ENCODE data around the gene PRPF38B. TPM values are rescaled to one million over a fixed set of nuclear protein-coding genes. Genes with fewer than 3 reads are reported as not detected.

Gene PRPF38B
- total RNA-seq, 2 donors from 2014 or later: 27.3 to 29.8 TPM

DNA sequence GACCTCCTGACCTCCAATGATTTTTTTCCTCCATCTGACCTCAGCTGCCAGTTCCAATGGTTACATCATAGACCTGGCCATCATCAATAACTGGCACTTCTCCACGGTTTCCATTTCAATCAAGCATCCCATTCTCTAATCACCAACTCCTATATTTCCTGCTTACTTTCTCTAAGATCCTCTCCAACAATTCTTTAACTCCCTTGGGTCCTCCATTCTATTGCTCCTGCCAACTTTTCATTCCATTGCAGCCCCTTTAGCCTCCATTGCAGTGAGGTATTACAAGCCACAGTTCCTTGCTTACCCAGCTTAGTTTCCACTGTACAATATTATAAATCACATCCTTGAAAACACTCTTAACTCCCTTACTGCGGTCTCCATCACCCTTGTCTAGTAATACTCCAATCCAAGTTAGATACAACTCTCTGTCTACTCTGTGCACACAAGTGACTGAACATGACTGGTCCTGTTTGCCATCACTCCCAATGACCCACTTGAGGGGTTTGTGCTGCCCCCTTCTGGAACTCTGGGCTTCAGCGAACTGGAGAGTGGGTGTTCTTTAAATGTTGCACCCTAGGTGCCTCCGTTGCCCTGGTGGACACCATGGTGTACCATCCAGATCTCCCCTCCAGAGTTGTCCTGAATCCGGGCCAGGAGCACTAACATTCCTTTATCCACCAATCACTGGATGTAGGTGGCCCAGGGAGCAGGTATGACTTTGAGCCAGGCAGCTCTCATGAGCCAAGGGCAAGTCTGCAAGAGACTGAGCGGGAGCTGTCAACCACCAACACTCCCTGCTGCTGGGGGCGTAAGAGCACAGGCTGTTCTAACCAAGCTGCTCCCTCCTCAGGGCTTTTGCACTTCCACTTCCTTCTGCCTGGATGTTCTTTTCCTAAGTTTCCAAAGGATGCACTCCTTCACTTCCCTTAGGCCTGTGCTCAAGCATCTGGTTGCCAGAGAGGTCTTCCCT, 16.9 kb downstream of the PRPF38B start:
- intact Hi-C loops (cut with DNase I): no loop called here
- no peak for DNase-seq (ENCODE audit: low spot score)

- no peak for DNase-seq (ENCODE audit: low spot score)
- intact Hi-C loops (cut with DNase I): no loop called here
These were observed 20.6 kb downstream of the PRPF38B start, which contains the start of gene FNDC7 for GRCh38 chr1:108712606-108713150. TSS of gene FNDC7 (plus strand) at chr1:108712908. CDS start at chr1:108712934, 26 bp downstream.

DNA sequence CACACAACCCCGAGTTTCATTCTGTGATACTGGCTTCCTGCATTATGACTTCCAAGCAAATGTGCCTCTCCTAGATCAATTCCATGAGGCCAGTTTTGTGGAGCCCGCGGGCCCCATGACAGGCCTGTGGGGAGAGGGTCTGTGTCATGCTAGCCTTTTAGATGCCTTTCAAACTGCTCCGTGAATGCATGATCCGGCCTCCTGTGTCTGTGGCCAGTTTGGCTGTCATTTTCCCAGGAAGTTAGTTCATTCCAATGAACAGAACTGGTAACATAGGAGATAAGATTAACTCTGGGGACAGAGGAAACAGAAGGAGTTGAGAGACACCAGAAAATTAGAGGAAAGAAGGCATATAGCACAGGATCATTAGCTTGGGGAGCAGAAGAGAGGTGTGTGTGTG, 23.8 kb downstream of the PRPF38B start:
- intact Hi-C loops (cut with DNase I): no loop called here

GRCh38 chr1:108716437-108717230, 24.5 kb downstream of the PRPF38B start:
- DNase-seq (ENCODE audit: low spot score): no peak
- intact Hi-C loops (cut with DNase I): no loop called here

More for the DNA sequence above, 23.8 kb downstream of the PRPF38B start:
- no peak for DNase-seq (ENCODE audit: low spot score)

- intact Hi-C loops (cut with DNase I): no loop called here
- no peak for DNase-seq (ENCODE audit: low spot score)
These were observed 25.7 kb downstream of the PRPF38B start for GRCh38 chr1:108717774-108718316.

DNA sequence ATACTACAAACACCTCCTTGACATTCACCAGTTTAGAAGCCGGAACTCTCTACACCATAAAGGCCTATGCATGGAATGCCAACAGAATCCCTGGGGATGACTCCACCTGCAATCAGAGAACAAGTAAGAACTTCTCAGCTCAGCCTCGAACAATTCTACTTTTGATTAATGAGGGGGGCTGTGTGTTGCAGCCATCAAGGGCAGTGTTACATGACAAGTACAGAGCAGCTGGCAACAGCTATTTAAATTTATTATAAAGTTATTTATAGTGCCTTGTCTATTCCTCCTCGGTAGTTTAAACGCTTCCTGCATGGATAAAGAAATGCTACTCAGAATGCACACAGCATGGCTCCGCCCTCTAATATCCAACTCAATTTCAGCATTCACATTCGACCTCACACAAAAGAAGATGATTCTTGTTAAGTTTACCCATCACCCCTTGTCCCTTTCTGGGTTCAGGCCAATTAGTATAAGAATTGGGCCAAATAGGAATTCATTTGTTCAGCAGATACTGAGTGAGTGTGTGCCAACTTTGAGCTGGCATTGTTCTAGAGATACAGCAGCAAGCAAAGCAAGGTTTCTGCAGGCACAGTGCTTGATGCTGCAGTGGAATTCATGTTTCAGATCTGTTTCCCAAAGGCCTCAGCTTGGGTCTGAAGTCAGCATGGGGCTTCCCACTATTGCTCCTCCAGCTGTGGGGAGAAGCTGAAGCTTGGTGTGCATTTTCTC, 27.0 kb downstream of the PRPF38B start:
- intact Hi-C loops (cut with DNase I): no loop called here

DNA sequence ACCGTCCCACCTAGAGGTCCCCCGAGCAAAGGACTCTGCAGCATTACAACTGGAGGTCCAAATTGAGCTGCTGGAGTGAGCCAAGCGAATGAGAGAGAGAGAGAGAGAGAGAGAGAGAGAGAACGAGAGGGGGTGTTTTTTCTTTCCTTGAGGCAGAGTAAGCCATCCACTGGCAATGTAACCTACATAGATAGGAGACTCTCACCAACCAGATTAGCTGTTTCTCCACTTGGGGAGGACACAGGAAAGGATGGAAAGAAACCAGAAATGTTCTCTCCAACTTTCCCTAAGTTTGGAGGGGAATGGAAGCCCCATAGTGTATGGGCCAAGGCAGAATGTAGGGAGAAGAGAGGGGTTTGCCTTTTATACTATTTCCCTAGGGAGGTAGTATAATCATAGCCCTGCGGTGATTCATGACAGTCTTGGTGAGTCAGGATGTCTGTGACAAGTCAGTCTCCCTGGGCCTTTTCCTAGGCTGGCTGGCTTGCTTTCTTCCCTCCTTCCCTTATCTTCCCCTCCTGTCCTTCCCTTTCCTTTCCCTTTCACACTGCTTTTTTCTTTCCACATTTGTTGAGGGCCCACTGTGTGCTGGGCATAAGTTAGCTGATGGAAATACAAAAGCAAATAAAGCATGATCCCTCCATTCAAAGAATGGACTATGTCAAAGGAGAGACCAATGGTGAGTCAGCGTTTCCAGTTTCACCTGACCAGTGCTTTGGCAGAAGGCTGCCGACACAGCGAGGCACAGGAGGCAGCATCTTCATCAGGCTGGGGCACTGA, 27.7 kb downstream of the PRPF38B start:
- DNase-seq (ENCODE audit: low spot score): no peak
- intact Hi-C loops (cut with DNase I): no loop called here

More for the DNA sequence above, 27.0 kb downstream of the PRPF38B start:
- no peak for DNase-seq (ENCODE audit: low spot score)

DNA sequence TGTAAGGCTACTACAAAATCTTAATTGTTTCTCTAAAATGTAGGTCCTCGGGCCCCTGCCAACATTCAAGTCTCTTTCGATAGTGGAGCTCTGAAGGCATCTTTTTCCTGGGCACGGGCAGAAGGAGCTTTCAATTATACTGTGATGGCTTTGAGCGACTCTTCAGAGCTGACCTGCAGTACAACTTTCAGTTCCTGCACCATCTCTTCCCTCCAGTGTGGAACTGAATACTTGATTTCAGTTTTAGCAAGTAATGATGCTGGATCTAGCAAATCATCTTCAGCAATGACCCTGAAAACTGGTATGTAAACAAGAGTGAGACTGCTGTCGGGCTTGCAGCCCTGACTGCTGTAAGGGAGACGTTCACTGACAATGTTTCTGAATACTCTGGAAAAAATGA, 30.2 kb downstream of the PRPF38B start:
- intact Hi-C loops (cut with DNase I): no loop called here
- no peak for DNase-seq (ENCODE audit: low spot score)

- DNase-seq (ENCODE audit: low spot score): no peak
- intact Hi-C loops (cut with DNase I): no loop called here
These were observed 33.8 kb downstream of the PRPF38B start for GRCh38 chr1:108725906-108726305.

GRCh38 chr1:108728327-108728923, 36.3 kb downstream of the PRPF38B start:
- intact Hi-C loops (cut with DNase I): no loop called here
- DNase-seq (ENCODE audit: low spot score): no peak

GRCh38 chr1:108729481-108729880, 37.4 kb downstream of the PRPF38B start:
- intact Hi-C loops (cut with DNase I): no loop called here
- no peak for DNase-seq (ENCODE audit: low spot score)

DNA sequence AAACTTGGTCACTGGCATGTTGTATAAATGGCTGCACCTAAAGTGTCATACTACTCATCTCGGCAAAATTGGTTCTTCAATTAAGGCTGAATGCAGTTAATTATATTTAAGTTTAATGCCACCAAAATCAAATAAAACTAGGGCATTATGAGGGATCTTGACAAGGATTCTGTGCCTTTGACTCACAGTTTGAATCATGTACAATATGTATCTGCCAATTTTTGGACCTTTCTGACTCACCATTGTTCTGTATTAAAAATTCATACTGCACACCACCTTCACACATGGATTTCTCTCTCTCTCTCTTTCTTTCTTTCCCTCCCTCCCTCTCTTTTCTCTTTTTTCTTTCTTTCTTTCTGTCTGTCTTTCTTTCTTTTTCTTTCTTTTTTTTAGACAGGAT, 40.3 kb downstream of the PRPF38B start:
- intact Hi-C loops (cut with DNase I): no loop called here
- DNase-seq (ENCODE audit: low spot score): no peak

DNA sequence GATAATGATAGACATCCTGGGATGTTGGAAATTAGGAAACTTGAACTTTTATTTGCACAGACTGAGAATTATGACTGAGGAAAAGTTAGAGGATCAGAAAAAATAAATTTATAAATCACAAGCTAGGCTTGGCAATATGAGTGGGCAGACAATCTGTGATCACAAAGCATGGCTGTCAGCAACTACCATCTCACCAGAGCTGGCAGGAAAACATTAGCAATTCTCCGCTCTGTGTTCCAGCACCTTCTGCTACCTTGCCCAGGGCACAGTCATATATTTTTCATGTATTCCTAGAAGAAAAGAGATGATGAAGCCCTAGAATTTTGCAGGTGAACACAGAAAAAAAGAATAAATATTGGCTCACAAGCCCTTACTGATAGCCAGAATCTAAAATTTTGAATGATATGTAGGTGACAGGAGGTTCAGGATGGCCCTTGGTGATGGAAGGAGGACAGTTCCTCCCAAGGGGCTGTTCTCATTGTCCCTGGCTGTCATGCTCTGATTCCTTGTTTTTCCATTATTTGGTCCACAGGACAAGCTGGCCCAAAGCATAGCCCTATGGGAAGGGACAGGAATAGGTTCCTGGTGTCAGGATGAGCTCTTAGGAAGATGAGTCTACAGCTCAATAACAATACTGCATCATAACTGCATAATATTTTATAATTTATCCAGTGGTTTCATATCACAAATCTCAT, 42.2 kb downstream of the PRPF38B start:
- no peak for DNase-seq (ENCODE audit: low spot score)
- intact Hi-C loops (cut with DNase I): no loop called here

DNA sequence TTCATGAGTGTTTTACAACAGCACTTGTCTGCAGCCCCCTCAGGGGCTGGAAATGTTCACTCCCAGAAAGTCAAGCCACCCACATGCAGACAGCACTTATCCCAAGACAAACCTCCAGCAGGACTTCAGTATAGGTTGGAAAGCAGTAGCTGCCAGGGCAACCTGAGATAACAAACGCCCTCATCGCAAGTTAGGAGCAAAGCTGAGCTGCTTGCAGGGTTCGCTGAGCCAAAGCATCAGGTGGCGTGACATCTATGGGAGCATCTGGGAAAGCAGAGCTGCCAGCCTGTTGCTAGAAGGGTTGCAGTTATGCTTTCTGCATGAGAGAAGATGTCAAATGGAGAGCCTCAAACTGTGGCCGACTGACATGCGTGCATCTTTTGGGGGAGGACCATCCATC, 50.1 kb downstream of the PRPF38B start:
- intact Hi-C loops (cut with DNase I): no loop called here

DNA sequence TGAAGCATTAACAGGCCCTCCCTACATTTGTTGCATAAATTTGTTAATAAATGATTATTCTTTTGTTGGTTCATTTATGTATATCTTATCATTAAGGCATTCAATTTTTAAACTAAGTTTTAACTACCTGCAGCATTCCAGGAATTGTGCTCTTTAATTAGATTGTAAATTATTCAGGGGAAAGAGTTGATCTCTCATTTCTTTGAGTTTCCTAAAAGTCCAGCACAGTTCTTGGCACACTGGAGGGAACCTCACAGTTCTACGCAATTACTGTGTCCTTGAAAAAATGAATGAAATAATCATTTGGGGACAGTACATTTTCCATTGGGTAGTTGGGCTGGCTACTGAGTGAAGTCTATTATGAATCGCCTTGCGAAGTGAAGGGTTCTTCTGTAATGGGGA, 53.9 kb downstream of the PRPF38B start:
- DNase-seq (ENCODE audit: low spot score): no peak
- intact Hi-C loops (cut with DNase I): loop anchor here in 1 of 2 donors (5.0 kb wide), 1 partner anchor 54 kb away; the partner anchor contains the start of gene PRPF38B

More for the DNA sequence above, 50.1 kb downstream of the PRPF38B start:
- DNase-seq (ENCODE audit: low spot score): no peak

DNA sequence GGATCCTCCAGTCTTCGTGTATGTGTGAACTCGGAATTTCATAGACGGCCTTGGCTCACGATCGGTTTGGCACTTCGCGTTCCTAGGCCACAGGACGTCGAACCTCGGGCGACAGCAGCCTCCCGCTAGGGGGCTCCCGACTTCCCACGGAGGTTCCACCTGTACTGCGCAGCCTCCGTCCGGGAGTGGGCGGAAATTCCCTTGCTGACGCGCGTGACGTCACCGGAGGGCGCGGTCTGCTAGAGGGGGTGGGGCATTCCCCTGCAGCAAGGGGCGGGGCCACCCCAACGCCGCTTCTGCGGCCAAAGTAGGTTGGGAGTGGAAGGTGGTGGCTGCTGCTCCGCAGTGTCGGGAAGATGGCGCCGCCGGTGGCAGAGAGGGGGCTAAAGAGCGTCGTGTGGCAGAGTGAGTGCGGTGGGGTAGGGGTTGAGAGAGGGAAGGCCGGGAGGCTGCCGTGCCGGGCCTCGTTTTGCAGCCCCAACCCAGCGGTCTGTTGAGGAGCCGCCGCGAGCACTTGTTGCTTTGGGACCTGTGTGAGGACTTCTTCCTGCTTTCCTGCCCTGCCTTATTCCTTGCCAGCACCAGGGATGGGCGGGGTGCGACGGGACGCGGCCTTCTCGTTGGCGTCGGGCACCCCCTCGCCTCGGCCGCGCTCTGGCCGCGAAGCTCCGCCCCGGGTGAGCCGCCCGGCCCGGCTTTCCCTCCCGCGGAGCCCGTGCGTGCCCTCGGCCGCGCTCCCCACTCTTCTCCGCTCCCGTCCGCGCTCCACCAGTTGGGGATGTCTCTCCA, 54.5 kb downstream of the PRPF38B start, which contains the start of gene STXBP3:
TSS of gene STXBP3 (plus strand) at position 293 of the 789 bp plus-strand sequence. CDS start at position 357, 64 bp downstream.
- peak; percentile 100 for DNase-seq (ENCODE audit: low spot score)
- intact Hi-C loops (cut with DNase I): loop anchor here in 1 of 2 donors (5.0 kb wide), 1 partner anchor 54 kb away; the partner anchor contains the start of gene PRPF38B
